Activated naive CD4-positive, alpha-beta T cell treated with anti-CD3 and anti-CD28 coated beads for 36 hours (primary cell): ENCODE measurements around the gene MSH5. TPM values are rescaled to one million over a fixed set of nuclear protein-coding genes. Genes with fewer than 3 reads are reported as not detected.

ENCODE experiments used
- CTCF ChIA-PET: fragments of 350-600 bp; sonication (Branson Sonifier 250); formaldehyde crosslinking; loops from one replicate; lab custom pipeline; 2021; ENCODE audit warnings: antibody characterized with exemption; lab: Charles Lee
- DNase-seq: peaks from one replicate; pipeline ENCODE4 v3.0.0-alpha.2; 2020
- H3K27ac Mint-ChIP-seq: one replicate; pipeline ENCODE4 v1.8.0; 2021; ENCODE audit warnings: mild to moderate bottlenecking, mixed read lengths
- H3K27me3 Mint-ChIP-seq: one replicate; pipeline ENCODE4 v1.8.0; 2021; ENCODE audit warnings: low read depth, mixed read lengths
- H3K36me3 Mint-ChIP-seq: one replicate; pipeline ENCODE4 v1.8.0; 2021; ENCODE audit warnings: low read depth, mixed read lengths
- H3K4me1 Mint-ChIP-seq: one replicate; pipeline ENCODE4 v1.8.0; 2021; ENCODE audit warnings: low read depth, mixed read lengths
- H3K4me3 Mint-ChIP-seq: one replicate; pipeline ENCODE4 v1.8.0; 2021; ENCODE audit warnings: mild to moderate bottlenecking, moderate library complexity, mixed read lengths
- H3K9me3 Mint-ChIP-seq: one replicate; pipeline ENCODE4 v1.8.0; 2021; ENCODE audit warnings: mixed read lengths
- intact Hi-C: fragments of 100-400 bp; cut with micrococcal nuclease; formaldehyde crosslinking; loops from one replicate; pipeline ENCODE4 v1.15.1; 2023
- total RNA-seq, 2 experiments: library from RNA; stranded (reverse); gene quantifications; one replicate each; pipeline ENCODE4 v1.2.3, GENCODE V29; 2021

MSH5 gene
- total RNA-seq, 2 experiments from 2014 or later, result 101 to 105 TPM

DNA sequence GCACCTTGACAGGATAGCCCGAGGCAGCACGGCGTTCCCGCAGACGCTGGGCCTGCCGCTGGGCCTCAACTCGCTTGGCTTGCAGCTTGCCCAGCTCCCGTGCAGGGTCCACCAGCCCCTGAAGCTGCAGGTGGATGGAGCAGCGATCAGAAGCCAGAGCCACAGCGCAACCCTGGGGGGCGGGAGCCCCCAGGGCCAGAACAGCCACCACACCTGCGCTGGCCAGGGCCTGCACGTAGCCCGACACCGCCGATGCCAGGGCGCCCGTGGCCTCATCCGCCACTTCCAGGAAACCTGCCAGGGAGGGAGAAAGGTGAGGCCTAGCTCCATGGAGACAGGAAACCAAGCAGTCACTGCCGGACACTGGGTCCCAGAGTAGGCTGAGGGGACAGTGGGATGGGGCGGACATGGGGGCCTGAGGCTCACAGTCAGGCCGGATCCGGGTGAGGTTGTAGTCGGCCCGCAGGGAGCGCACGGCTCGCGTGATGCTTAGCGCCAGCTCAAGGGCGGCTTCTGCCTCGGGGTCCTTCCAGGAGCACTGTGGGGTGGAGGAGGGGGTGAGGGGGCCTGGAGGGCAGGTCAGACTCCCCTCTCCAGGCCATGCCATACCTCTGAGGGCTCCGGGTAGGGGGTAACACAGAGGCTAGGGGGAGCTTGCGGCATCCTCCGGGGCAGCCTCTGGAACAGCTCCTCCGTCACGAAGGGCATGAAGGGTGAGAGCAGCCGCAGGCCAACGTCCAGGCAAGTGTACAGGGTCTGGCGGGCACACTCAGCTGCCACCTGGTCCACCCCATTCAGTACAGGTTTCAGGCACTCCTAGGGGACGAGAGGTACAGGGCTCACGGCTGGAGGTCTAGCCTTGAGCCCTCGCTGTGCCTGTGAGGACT, 39.4 kb downstream of the MSH5 start:
- H3K36me3 Mint-ChIP-seq, result peaks cover 22% of the 10 kb centered on the region
- H3K4me3 Mint-ChIP-seq, result no peak overlapping the region
- DNase-seq, result no peak
- CTCF ChIA-PET, result interaction anchor here (0.9 kb wide), 1 partner anchor 9 kb away, joined by 3 read pairs; no protein-coding TSS in a partner anchor
- intact Hi-C loops, result no loop called here
- H3K9me3 Mint-ChIP-seq, result no peaks in the 10 kb centered on the region
- no peaks in the 10 kb centered on the region for H3K27me3 Mint-ChIP-seq
- H3K4me1 Mint-ChIP-seq, result peaks cover 23% of the 10 kb centered on the region
- no peak overlapping the region for H3K27ac Mint-ChIP-seq

DNA sequence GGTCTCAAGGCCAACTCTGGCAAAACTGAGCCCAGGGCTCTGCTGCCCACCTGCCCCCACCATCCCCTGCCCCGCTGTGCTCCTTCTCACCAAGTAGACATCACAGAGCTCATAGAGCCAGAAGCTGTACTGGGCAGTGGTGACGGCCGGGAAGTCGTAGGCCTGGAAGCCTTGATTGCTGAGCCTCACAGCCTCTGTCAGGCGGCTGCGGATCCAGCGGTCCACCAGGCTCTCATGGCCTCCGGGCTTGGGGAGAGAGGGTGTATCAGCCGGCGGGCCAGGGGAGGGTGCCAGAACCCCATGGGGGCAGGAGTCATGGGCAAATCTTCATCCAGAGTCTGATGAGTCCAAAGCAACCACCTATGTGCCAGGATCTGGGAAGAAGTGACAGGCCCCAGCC, 40.1 kb downstream of the MSH5 start:
- Mint-ChIP-seq H3K27me3 (no peaks in the 10 kb centered on the region), H3K4me1 (peaks cover 21% of the 10 kb centered on the region), H3K27ac (no peak overlapping the region), H3K9me3 (no peaks in the 10 kb centered on the region), H3K36me3 (peaks cover 28% of the 10 kb centered on the region), H3K4me3 (no peak overlapping the region)
- CTCF ChIA-PET, result interaction anchor here (0.9 kb wide), 1 partner anchor 10 kb away, joined by 3 read pairs; no protein-coding TSS in a partner anchor
- intact Hi-C loops, result no loop called here
- DNase-seq, result no peak

GRCh38 chr6:31780507-31781243, 40.9 kb downstream of the MSH5 start:
- CTCF ChIA-PET, result no interaction called here
- no peak overlapping the region for H3K27ac Mint-ChIP-seq

DNA sequence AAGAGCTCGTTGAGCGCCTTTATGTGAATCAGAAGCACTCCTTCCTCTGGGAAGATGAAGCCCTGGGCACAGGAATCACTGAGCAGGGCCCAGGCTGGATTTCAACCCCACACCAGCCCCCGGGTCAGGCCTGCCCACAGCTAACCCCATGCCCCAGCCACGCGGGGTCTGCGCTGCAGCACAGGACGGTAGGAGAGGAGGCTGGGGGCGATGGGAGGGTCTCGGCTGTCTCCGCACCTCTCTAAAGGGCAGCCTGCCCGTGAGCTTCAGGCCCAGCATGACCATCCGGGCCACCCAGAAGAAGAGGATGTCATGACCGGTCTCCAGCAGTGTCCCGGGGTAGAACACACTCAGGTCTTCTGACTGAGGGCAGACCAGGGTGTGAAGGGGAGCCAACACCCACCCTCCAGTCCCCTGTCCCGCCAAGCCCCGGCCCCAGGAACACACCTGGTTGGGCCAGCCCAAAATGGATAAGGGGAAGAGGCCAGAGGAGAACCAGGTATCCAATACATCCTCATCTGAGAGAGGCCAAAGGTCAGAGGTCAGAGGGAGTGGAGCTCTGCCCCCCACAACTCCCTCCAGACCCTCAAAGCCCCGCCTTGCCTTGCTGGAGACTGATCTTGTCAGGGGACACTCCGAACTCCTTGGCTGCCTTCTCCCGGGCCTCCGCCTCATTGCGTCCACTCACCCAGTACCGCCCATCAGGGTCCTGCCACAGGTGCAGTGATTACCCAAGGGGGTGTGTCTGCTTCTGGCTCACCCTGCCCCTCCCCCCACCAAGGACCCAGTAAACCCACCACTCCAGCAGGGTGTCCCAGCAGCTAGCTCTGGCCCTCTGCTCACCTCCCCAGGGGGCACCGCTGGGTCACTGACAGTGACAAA, 41.7 kb downstream of the MSH5 start:
- H3K36me3 Mint-ChIP-seq, result peaks cover 30% of the 10 kb centered on the region

More at GRCh38 chr6:31780507-31781243, 40.9 kb downstream of the MSH5 start:
- Mint-ChIP-seq H3K36me3 (peaks cover 28% of the 10 kb centered on the region), H3K4me3 (no peak overlapping the region), H3K4me1 (peaks cover 18% of the 10 kb centered on the region), H3K27me3 (no peaks in the 10 kb centered on the region), H3K9me3 (no peaks in the 10 kb centered on the region)
- no peak for DNase-seq
- intact Hi-C loops, result no loop called here

GRCh38 chr6:31782126-31782855, 42.5 kb downstream of the MSH5 start:
- Mint-ChIP-seq H3K27ac (no peak overlapping the region), H3K36me3 (peaks cover 31% of the 10 kb centered on the region), H3K9me3 (no peaks in the 10 kb centered on the region), H3K27me3 (no peaks in the 10 kb centered on the region), H3K4me3 (no peak overlapping the region), H3K4me1 (peaks cover 6% of the 10 kb centered on the region)
- intact Hi-C loops, result no loop called here
- CTCF ChIA-PET, result no interaction called here
- DNase-seq, result no peak

More for the DNA sequence above, 41.7 kb downstream of the MSH5 start:
- Mint-ChIP-seq H3K4me3 (no peak overlapping the region), H3K4me1 (peaks cover 14% of the 10 kb centered on the region), H3K27me3 (no peaks in the 10 kb centered on the region), H3K27ac (no peak overlapping the region), H3K9me3 (no peaks in the 10 kb centered on the region)
- DNase-seq, result no peak
- intact Hi-C loops, result no loop called here
- CTCF ChIA-PET, result interaction anchor here (0.6 kb wide), 1 partner anchor 9 kb away, joined by 3 read pairs; no protein-coding TSS in a partner anchor

DNA sequence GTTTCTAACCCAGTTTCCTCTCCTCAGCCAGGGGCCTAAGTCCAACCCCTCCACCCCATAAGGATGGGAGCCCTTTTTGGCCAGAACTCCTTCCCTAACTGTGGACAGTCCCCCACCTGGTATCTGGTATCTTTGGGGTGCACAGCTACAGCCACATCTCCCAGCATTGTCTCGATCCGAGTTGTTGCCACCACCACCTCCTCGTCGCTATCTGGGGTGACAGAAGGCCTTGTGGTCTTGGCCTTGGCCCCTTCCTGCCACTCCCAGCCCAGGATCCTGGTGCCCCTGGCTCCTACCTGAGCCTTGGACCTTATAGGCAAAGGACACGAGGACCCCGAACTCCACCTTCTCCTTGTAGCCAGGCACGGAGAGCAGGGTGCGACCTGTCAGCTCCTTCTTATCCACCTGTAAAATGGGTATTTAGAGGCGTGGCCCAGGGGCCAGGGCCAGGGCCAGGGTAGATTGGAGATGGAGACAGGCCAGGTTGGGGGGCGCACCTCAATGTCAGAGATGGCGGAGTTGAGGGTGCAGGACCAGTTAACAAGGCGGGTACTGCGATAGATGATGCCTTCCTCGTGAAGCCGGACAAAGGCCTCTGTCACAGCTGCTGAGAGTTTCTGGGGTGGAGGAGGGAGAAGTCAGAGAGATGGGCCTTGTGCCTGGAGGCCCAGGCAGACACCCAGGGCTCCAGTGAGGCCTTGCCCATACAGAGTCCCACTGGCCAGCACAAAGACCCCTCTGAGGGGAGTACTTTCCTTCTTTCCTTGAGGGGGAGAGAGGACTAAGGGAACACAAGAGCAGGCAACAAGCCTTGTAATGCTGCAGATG, 44.5 kb downstream of the MSH5 start:
- Mint-ChIP-seq H3K4me1 (no peaks in the 10 kb centered on the region), H3K4me3 (no peak overlapping the region), H3K27ac (no peak overlapping the region), H3K36me3 (peaks cover 35% of the 10 kb centered on the region), H3K9me3 (no peaks in the 10 kb centered on the region), H3K27me3 (no peaks in the 10 kb centered on the region)
- CTCF ChIA-PET, result interaction anchor here (0.7 to 1.2 kb wide), 4 partner anchors 12 to 292 kb away, joined by 3 to 5 read pairs (median 4); partner anchors contain the start of genes LSM2 and VARS1
- intact Hi-C loops, result no loop called here
- no peak for DNase-seq

DNA sequence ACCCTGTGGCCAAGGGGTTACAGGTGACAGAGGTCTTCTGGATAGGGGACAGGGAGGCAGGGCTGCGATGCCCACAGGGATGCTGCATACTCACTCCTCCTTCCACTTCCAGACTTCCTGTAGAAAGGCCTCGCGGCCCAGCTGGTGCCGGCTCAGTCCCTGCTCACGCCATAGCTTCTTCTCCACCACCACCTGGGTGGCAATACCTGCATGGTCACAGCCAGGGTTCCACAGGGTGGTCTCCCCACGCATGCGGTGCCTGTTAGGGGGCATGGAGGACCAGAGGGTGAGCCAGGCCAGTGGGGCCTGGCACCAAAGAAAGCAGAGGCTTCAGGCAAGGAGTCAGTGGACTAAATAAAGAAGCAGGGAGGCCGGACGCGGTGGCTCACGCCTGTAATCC, 45.7 kb downstream of the MSH5 start:
- peaks cover 34% of the 10 kb centered on the region for H3K36me3 Mint-ChIP-seq
- DNase-seq, result no peak
- no peak overlapping the region for H3K4me3 Mint-ChIP-seq
- no peaks in the 10 kb centered on the region for H3K9me3 Mint-ChIP-seq
- CTCF ChIA-PET, result interaction anchor here (1.0 to 2.2 kb wide), 4 partner anchors 10 to 203 kb away, joined by 3 to 8 read pairs (median 4); partner anchors contain the start of genes LSM2, LTB and VARS1
- no peaks in the 10 kb centered on the region for H3K27me3 Mint-ChIP-seq
- no peak overlapping the region for H3K27ac Mint-ChIP-seq
- intact Hi-C loops, result no loop called here
- peaks cover 2% of the 10 kb centered on the region for H3K4me1 Mint-ChIP-seq

DNA sequence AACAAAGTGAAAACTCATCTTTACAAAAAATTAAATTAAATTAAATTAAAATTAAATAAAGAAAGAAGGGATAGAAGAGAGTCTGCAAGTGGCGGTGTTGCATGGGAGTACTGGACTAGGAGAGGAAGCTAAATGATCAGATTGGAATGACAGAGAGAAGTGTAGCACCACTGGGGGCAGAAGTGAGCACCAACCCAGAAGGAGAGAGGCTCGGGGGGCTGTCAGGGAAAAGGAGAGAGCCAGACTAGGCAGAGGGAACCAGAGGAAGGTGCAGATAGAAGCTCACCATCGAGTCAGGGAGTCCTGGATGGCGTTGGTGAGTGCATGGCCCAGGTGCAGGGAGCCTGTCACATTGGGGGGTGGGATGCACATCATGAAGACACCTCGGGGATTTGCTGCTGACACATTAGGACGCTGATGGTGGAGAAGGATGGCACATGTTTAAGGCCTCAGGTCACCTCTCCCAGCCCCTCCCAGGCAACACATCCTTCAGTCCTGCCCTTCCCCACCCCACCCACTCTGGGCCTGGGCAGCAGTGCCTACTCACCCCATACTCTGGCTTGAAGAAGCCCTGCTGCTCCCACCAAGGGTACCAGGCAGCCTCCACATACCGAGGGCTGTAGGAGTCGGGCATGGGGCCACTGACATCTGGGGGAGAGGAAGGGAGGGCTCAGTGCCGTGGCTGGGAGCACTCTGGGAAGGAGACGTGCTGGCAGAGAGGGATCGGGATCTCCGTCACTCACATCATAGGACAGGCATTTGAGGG, 51.7 kb downstream of the MSH5 start:
- CTCF ChIA-PET, result interaction anchor here (0.9 to 2.9 kb wide), 10 partner anchors 14 to 125 kb away, joined by 3 to 15 read pairs (median 6); partner anchors contain the start of genes CSNK2B, LSM2, MSH5 and VWA7
- intact Hi-C loops, result no loop called here
- H3K27ac Mint-ChIP-seq, result no peak overlapping the region

DNA sequence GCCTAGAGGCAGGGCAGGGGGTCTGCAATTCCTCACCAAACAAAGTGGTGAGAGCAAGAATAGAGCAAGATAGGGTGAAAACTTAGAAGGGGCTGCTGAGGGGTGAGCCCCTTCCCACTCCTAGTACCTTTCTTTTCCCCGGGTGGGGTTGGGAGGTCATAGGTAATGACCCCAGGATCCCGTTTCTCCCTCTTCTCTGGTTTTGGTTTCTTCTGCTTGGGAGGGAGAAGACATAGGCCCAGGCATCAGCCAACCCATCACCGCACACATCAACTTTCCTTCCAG, 52.2 kb downstream of the MSH5 start:
- Mint-ChIP-seq H3K4me1 (peaks cover 35% of the 10 kb centered on the region), H3K27ac (no peak overlapping the region), H3K36me3 (peaks cover 29% of the 10 kb centered on the region), H3K9me3 (no peaks in the 10 kb centered on the region), H3K4me3 (no peak overlapping the region), H3K27me3 (no peaks in the 10 kb centered on the region)
- CTCF ChIA-PET, result interaction anchor here (1.5 to 2.9 kb wide), 5 partner anchors 14 to 52 kb away, joined by 6 to 15 read pairs (median 7); partner anchors contain the start of genes LSM2 and MSH5
- intact Hi-C loops, result no loop called here
- no peak for DNase-seq

More for the DNA sequence above, 51.7 kb downstream of the MSH5 start:
- Mint-ChIP-seq H3K9me3 (no peaks in the 10 kb centered on the region), H3K4me3 (no peak overlapping the region), H3K36me3 (peaks cover 30% of the 10 kb centered on the region), H3K27me3 (no peaks in the 10 kb centered on the region), H3K4me1 (peaks cover 33% of the 10 kb centered on the region)
- peak; percentile 52 for DNase-seq

DNA sequence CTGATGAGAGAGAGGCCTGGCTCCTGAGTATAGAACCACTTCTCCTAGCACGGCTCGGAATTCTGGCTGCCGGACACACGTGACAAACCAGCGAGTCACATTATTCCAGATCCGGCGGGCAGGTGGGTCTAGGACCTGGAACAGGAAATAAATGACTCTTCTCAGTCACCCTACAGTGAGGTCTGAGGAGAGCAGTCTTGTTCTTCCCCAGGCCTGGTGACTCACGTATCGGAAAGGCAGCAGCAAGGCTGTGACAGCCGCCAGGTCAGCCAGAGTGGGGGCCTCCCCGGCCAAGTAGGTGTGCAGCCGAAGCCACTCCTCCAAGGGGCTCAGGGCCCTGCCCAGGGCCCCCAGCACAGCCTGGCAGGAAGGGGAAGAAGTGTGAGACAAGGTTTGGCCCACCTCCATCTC, 53.0 kb downstream of the MSH5 start:
- Mint-ChIP-seq H3K27me3 (no peaks in the 10 kb centered on the region), H3K36me3 (peaks cover 30% of the 10 kb centered on the region), H3K27ac (peak overlapping the region; percentile 57), H3K9me3 (no peaks in the 10 kb centered on the region), H3K4me3 (no peak overlapping the region), H3K4me1 (peaks cover 42% of the 10 kb centered on the region)
- no peak for DNase-seq
- intact Hi-C loops, result no loop called here
- CTCF ChIA-PET, result interaction anchor here (2.0 to 2.9 kb wide), 4 partner anchors 13 to 38 kb away, joined by 6 to 15 read pairs (median 7); partner anchors contain the start of gene LSM2
